ENCODE data around the gene DCP1A. TPM values are rescaled to one million over a fixed set of nuclear protein-coding genes. Genes with fewer than 3 reads are reported as not detected.
"Not testable (repeated sequence)": the region's sequence is repeated elsewhere in the genome, so short reads cannot be mapped to it uniquely, and the experiment has no call there.

The DCP1A gene
- total RNA-seq, 1 donor from 2014 or later: 17.3 TPM

DNA sequence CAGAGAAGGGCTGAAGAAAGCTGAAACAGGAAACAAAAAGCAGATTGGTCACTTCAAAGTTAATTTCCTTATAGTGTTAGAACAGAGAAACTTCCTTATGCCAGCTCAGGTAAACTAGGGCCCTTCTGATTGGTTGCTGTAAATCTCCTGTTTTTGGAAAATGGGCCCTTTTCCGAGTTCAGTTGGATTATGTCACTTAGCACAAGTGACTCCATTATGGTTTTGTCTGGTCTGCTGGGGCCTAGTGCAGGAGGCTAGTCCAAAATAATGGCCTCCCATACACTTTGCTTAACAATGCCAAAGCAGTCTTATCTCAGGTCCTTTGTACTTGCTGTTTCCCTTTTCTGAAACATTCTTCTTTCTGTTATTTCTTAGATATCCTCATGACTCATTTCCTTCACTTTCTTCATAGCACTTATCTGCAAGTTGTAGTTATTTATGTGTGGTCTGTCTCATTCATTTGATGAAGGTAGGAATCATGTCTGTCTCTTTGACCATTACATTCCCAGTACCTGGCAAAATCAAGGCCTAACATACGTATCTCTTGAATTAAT lies 7.7 kb upstream of the DCP1A start:
- Histone ChIP-seq H3K4me1 (no peaks in the 10 kb centered on the region), H3K36me3 (no peaks in the 10 kb centered on the region), H3K27ac (replicated peaks) (no peak overlapping the region), H3K27me3 (ENCODE audit: low read depth) (no peaks in the 10 kb centered on the region), H3K9me3 (replicated peaks) (no peaks in the 10 kb centered on the region), H3K4me3 (no peak overlapping the region)
- no peak for DNase-seq
- TF ChIP-seq, protein P1, sequence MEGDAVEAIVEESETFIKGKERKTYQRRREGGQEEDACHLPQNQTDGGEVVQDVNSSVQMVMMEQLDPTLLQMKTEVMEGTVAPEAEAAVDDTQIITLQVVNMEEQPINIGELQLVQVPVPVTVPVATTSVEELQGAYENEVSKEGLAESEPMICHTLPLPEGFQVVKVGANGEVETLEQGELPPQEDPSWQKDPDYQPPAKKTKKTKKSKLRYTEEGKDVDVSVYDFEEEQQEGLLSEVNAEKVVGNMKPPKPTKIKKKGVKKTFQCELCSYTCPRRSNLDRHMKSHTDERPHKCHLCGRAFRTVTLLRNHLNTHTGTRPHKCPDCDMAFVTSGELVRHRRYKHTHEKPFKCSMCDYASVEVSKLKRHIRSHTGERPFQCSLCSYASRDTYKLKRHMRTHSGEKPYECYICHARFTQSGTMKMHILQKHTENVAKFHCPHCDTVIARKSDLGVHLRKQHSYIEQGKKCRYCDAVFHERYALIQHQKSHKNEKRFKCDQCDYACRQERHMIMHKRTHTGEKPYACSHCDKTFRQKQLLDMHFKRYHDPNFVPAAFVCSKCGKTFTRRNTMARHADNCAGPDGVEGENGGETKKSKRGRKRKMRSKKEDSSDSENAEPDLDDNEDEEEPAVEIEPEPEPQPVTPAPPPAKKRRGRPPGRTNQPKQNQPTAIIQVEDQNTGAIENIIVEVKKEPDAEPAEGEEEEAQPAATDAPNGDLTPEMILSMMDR (IDR thresholded peaks at IDR 0.05; ENCODE audit: borderline replicate concordance): no peak
- intact Hi-C loops (cut with micrococcal nuclease): no loop called here

DNA sequence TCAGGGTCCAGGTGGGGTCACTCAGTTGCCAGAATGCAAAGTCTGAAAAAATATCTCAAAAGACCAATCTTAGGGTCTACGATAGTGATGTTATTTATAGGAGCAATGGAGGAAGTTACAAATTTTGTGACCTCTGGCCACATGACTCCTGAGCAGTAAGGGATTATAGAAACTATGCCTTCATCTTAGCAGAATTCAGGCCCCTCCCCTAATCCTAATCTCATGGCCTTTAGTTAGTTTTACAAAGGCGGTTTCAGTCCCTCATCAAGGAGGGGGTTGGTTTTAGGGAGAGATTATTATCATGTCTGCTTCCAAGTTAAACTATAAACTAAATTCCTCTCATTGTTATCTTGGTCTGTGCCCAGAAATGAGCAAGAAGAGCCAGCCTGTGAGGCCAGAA lies 5.9 kb upstream of the DCP1A start:
- Histone ChIP-seq H3K4me1 (peaks cover 2% of the 10 kb centered on the region), H3K27me3 (ENCODE audit: low read depth) (no peaks in the 10 kb centered on the region), H3K36me3 (no peaks in the 10 kb centered on the region), H3K27ac (replicated peaks) (no peak overlapping the region), H3K9me3 (replicated peaks) (no peaks in the 10 kb centered on the region), H3K4me3 (no peak overlapping the region)
- no peak for DNase-seq
- TF ChIP-seq, protein P1 (IDR thresholded peaks at IDR 0.05; ENCODE audit: borderline replicate concordance): no peak
- intact Hi-C loops (cut with micrococcal nuclease): no loop called here

DNA sequence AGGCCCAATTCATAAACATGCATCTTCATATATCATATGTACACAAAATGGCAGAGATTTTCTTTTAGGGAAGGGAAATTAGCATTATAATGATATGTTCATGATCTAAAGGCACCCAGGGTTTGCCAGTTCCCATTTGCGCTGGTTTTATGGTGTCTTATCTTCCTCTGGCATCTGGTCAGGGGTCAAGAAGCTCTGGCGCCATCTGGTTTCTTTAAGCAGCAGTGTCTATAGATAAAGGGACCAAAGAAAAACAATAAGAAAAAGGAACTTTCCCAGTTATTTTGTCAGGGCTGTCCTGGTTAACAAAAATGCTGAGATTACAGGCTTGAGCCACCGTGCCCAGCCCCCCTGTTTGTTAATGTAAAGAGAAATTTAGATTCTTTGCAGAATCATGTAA lies 3.3 kb upstream of the DCP1A start:
- TF ChIP-seq, protein P1 (IDR thresholded peaks at IDR 0.05; ENCODE audit: borderline replicate concordance): no peak
- Histone ChIP-seq H3K4me3 (no peak overlapping the region), H3K9me3 (replicated peaks) (no peaks in the 10 kb centered on the region), H3K36me3 (no peaks in the 10 kb centered on the region), H3K4me1 (peaks cover 26% of the 10 kb centered on the region), H3K27me3 (ENCODE audit: low read depth) (no peaks in the 10 kb centered on the region), H3K27ac (replicated peaks) (no peak overlapping the region)
- intact Hi-C loops (cut with micrococcal nuclease): no loop called here
- DNase-seq: no peak

DNA sequence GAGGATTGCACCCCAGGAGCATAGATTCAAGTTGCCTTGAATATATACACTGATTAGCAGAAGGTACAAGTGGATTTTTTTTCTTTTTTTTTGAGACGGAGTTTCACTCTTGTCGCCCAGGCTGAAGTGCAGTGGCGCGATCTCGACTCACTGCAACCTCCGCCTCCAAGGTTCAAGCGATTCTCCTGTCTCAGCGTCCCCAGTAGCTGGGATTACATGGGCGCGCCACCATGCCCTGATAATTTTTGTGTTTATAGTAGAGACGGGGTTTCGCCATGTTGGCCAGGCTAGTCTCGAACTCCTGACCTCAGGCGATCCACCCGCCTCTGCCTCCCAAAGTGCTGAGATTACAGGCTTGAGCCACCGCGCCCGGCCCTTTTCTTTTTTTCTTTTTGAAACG lies 775 bp upstream of the DCP1A start:
- Histone ChIP-seq H3K4me3 (peak overlapping the region; percentile 91), H3K4me1 (peaks cover 51% of the 10 kb centered on the region), H3K27ac (replicated peaks) (peak overlapping the region; percentile 96)
- DNase-seq; intact Hi-C loops (cut with micrococcal nuclease); H3K27me3 ChIP-seq (ENCODE audit: low read depth); H3K9me3 ChIP-seq (replicated peaks); H3K36me3 ChIP-seq: not testable (repeated sequence)

DNA sequence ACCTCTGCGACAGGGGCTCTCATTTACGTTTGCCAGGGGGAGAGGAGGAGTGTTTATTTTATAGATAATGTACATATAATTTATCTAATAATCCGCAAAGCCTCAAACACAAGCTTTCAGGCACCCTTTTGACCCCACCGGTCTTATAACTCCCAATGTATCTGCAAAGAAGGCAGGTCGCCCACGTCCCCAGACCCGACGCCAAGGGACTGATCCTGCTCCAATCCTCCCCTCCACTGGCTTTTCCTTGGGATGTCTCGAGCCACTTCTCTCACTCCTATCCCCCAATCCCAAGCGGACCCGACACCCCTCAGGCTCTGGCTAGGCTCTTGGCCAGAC lies 452 bp downstream of the DCP1A start:
- Histone ChIP-seq H3K9me3 (replicated peaks) (no peaks in the 10 kb centered on the region), H3K27me3 (ENCODE audit: low read depth) (no peaks in the 10 kb centered on the region), H3K4me3 (peak overlapping the region; percentile 91), H3K4me1 (peaks cover 63% of the 10 kb centered on the region), H3K36me3 (peaks cover 13% of the 10 kb centered on the region), H3K27ac (replicated peaks) (peak overlapping the region; percentile 96)
- DNase-seq: no peak
- TF ChIP-seq, protein P1 (IDR thresholded peaks at IDR 0.05; ENCODE audit: borderline replicate concordance): no peak
- intact Hi-C loops (cut with micrococcal nuclease): no loop called here

DNA sequence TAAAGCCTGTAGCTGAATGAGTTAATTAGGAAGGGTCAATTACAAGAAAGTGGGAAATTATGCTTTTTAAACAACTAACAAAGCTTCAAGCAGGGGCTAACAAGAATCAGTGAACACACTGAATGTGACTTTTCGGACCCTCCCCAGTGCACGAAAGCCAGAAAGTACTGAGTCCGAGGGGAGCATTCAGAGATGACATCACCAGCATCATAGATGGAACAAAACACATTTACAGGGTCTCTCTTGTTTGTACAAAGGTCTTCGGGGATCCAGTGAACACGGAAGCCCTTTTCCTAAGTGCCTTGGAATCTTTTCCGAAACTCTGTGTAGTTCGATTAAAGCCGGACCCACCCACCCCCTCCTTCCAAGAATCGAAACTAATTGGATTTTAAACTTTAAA lies 829 bp downstream of the DCP1A start:
- peak overlapping the region; percentile 91 for H3K4me3 ChIP-seq
- peaks cover 67% of the 10 kb centered on the region for H3K4me1 ChIP-seq
- intact Hi-C loops (cut with micrococcal nuclease): no loop called here
- no peak for DNase-seq
- no peaks in the 10 kb centered on the region for H3K9me3 ChIP-seq (replicated peaks)
- peak overlapping the region; percentile 96 for H3K27ac ChIP-seq (replicated peaks)
- H3K36me3 ChIP-seq: peaks cover 17% of the 10 kb centered on the region
- TF ChIP-seq, protein P1 (IDR thresholded peaks at IDR 0.05; ENCODE audit: borderline replicate concordance): no peak
- H3K27me3 ChIP-seq (ENCODE audit: low read depth): no peaks in the 10 kb centered on the region
